Measurements from ENCODE around the gene TPGS1. TPM values are rescaled to one million over a fixed set of nuclear protein-coding genes. Genes with fewer than 3 reads are reported as not detected.

TPGS1 gene
- 28.5 and 35.2 TPM in 2 replicates for total RNA-seq

GRCh38 chr19:507286-508203 lies at the start of gene TPGS1:
Gene TPGS1 (plus strand): TSS chr19:507497. CDS start chr19:507507, 10 bp downstream.

GRCh38 chr19:460877-461720 lies 46.2 kb upstream of the TPGS1 start, which contains the start of gene SHC2:
Gene SHC2 (minus strand): TSS chr19:461033. CDS start chr19:460996, 37 bp downstream.

GRCh38 chr19:496112-496665 lies 11.1 kb upstream of the TPGS1 start, which contains the start of gene MADCAM1:
Gene MADCAM1 (plus strand): TSS chr19:496486. CDS start chr19:496500, 14 bp downstream.

GRCh38 chr19:531753-532560 lies 24.7 kb downstream of the TPGS1 start, which contains the start of gene CDC34:
Gene CDC34 (plus strand): TSS chr19:531760. CDS start chr19:531932, 172 bp downstream.

GRCh38 chr19:543910-544608 lies 36.8 kb downstream of the TPGS1 start, which contains the start of gene GZMM:
Gene GZMM (plus strand): TSS chr19:544053. CDS start chr19:544072, 19 bp downstream.

Other genes with a start within 250 kb of the TPGS1 start
- gene PLPP2, start 216.1 kb upstream of the TPGS1 start, total RNA-seq: 1.4 TPM in 1 of 2 replicates, not detected in the other
- gene MIER2, start 162.7 kb upstream of the TPGS1 start, total RNA-seq: 7.8 and 9.0 TPM in 2 replicates
- not detected in 2 replicates for gene C2CD4C, start 98.3 kb upstream of the TPGS1 start, total RNA-seq
- 0.32 and 0.54 TPM in 2 replicates for gene SHC2, start 46.5 kb upstream of the TPGS1 start, total RNA-seq
- not detected in 2 replicates for gene MADCAM1, start 11.0 kb upstream of the TPGS1 start, total RNA-seq
- 65.9 and 77.4 TPM in 2 replicates for gene CDC34, start 24.3 kb downstream of the TPGS1 start, total RNA-seq
- gene GZMM, start 36.6 kb downstream of the TPGS1 start, total RNA-seq: not detected in 2 replicates
- gene BSG, start 65.1 kb downstream of the TPGS1 start, total RNA-seq: 919 and 936 TPM in 2 replicates
- gene HCN2, start 82.4 kb downstream of the TPGS1 start, total RNA-seq: 4.2 and 5.6 TPM in 2 replicates
- gene POLRMT, start 126.0 kb downstream of the TPGS1 start, total RNA-seq: 14.3 and 21.5 TPM in 2 replicates
- gene FGF22, start 132.4 kb downstream of the TPGS1 start, total RNA-seq: not detected in 2 replicates
- 63.5 and 64.1 TPM in 2 replicates for gene RNF126, start 155.7 kb downstream of the TPGS1 start, total RNA-seq
- 59.1 and 82.9 TPM in 2 replicates for gene FSTL3, start 168.9 kb downstream of the TPGS1 start, total RNA-seq
- not detected in 2 replicates for gene PRSS57, start 188.0 kb downstream of the TPGS1 start, total RNA-seq
- 50.1 and 56.9 TPM in 2 replicates for gene PALM, start 201.4 kb downstream of the TPGS1 start, total RNA-seq
- not detected in 2 replicates for gene MISP, start 243.6 kb downstream of the TPGS1 start, total RNA-seq